Measurements from ENCODE around the gene ELMO1.

GRCh38 chr7:36887969-36888368, 560.7 kb downstream of the ELMO1 start:
- TF ChIP-seq CTCF (IDR thresholded peaks at IDR 0.05; ENCODE audit: poor library complexity) (no peak), EZH2 (IDR thresholded peaks at IDR 0.05; ENCODE audit: borderline replicate concordance) (no peak)

Measured in hepatocyte (in vitro differentiated cells).